WTC11 (cell line): Measurements from ENCODE around the gene RFX3. TPM values are rescaled to one million over a fixed set of nuclear protein-coding genes. Genes with fewer than 3 reads are reported as not detected.

ENCODE experiments used
- ATAC-seq: fragments of 200-7000 bp; cut with Tn5 transposase; 2 replicates; pipeline ENCODE4 v1.10.0; 2021; ENCODE audit warnings: mild to moderate bottlenecking, moderate library complexity
- CTCF ChIA-PET: fragments of 300-600 bp; sonication (Branson Sonifier 250); formaldehyde crosslinking; loops from one replicate; lab custom pipeline; 2021; ENCODE audit warnings: antibody characterized with exemption; lab: Charles Lee
- POLR2A ChIA-PET: fragments of 350-600 bp; sonication (Branson Sonifier 250); formaldehyde crosslinking; loops from one replicate; lab custom pipeline; 2021; ENCODE audit warnings: antibody characterized with exemption; lab: Charles Lee
- DNase-seq: peaks from one replicate; pipeline ENCODE4 v3.0.0; 2021; ENCODE audit warnings: low spot score
- H3K27ac Mint-ChIP-seq: 2 replicates; pipeline ENCODE4 v1.8.0; 2021; ENCODE audit warnings: mixed read lengths
- H3K27me3 Mint-ChIP-seq: 2 replicates; pipeline ENCODE4 v1.8.0; 2021; ENCODE audit warnings: low read depth, mild to moderate bottlenecking, moderate library complexity, mixed read lengths
- H3K36me3 Mint-ChIP-seq: 2 replicates; pipeline ENCODE4 v1.8.0; 2021; ENCODE audit warnings: mixed read lengths
- H3K4me1 Mint-ChIP-seq: 2 replicates; pipeline ENCODE4 v1.8.0; 2022; ENCODE audit warnings: mixed read lengths
- H3K4me3 Mint-ChIP-seq: 2 replicates; pipeline ENCODE4 v1.8.0; 2021; ENCODE audit warnings: mild to moderate bottlenecking, moderate library complexity, mixed read lengths
- H3K9me3 Mint-ChIP-seq: 2 replicates; pipeline ENCODE4 v1.8.0; 2021; ENCODE audit warnings: mixed read lengths
- CREB1 ChIP-seq: sonication (generic); formaldehyde crosslinking; IDR thresholded peaks from 2 replicates; pipeline ENCODE4 v1.8.0; 2023; ENCODE audit warnings: mild to moderate bottlenecking, missing genetic modification reagents
- ELF4 ChIP-seq: sonication (generic); formaldehyde crosslinking; IDR thresholded peaks from 2 replicates; pipeline ENCODE4 v1.8.1; 2022; ENCODE audit warnings: low read depth, mild to moderate bottlenecking, moderate library complexity, missing genetic modification reagents
- HMGXB4 ChIP-seq: sonication (generic); formaldehyde crosslinking; IDR thresholded peaks from 2 replicates; pipeline ENCODE4 v1.8.1; 2023; ENCODE audit warnings: mild to moderate bottlenecking, moderate library complexity, missing genetic modification reagents
- IRF1 ChIP-seq: sonication (generic); formaldehyde crosslinking; IDR thresholded peaks from 2 replicates; pipeline ENCODE4 v1.8.0; 2023; ENCODE audit warnings: missing genetic modification reagents
- KAT7 ChIP-seq: sonication (generic); formaldehyde crosslinking; IDR thresholded peaks from 2 replicates; pipeline ENCODE4 v1.8.1; 2023; ENCODE audit warnings: missing genetic modification reagents, mild to moderate bottlenecking, borderline replicate concordance
- MLX ChIP-seq: sonication (generic); formaldehyde crosslinking; IDR thresholded peaks from 2 replicates; pipeline ENCODE4 v1.8.1; 2023; ENCODE audit warnings: mild to moderate bottlenecking, missing genetic modification reagents, moderate library complexity
- NR3C1 ChIP-seq: sonication (generic); formaldehyde crosslinking; conservative IDR thresholded peaks from 2 replicates; pipeline ENCODE4 v1.8.1; 2023; ENCODE audit warnings: low read depth, mild to moderate bottlenecking, missing genetic modification reagents
- PRDM15 ChIP-seq: sonication (generic); formaldehyde crosslinking; IDR thresholded peaks from 2 replicates; pipeline ENCODE4 v1.8.0; 2022; ENCODE audit warnings: missing genetic modification reagents
- SMAD3 ChIP-seq: sonication (generic); formaldehyde crosslinking; IDR thresholded peaks from 2 replicates; pipeline ENCODE4 v1.8.0; 2022; ENCODE audit warnings: missing genetic modification reagents, mild to moderate bottlenecking, borderline replicate concordance
- TEAD1 ChIP-seq: sonication (generic); formaldehyde crosslinking; IDR thresholded peaks from 2 replicates; pipeline ENCODE4 v1.8.0; 2022; ENCODE audit warnings: mild to moderate bottlenecking, missing genetic modification reagents
- USF1 ChIP-seq: sonication (generic); formaldehyde crosslinking; IDR thresholded peaks from 2 replicates; pipeline ENCODE4 v1.8.0; 2022; ENCODE audit warnings: mild to moderate bottlenecking, missing genetic modification reagents
- ZNF281 ChIP-seq: sonication (generic); formaldehyde crosslinking; IDR thresholded peaks from 2 replicates; pipeline ENCODE4 v1.8.0; 2023; ENCODE audit warnings: mild to moderate bottlenecking, missing genetic modification reagents
- total RNA-seq: library from RNA; stranded (reverse); gene quantifications from 3 replicates; pipeline ENCODE4 v1.2.3, GENCODE V29; 2021

The RFX3 gene
- total RNA-seq, 1 experiment from 2014 or later, result 13.7 TPM

- no peak for DNase-seq
Observed at GRCh38 chr9:3281399-3281798, 244.4 kb downstream of the RFX3 start.

GRCh38 chr9:3277200-3277599 is 248.6 kb downstream of the RFX3 start:
- H3K9me3 Mint-ChIP-seq, result no peaks in the 10 kb centered on the region
- H3K27ac Mint-ChIP-seq, result no peak overlapping the region
- POLR2A ChIA-PET, result no interaction called here
- H3K4me1 Mint-ChIP-seq, result peaks cover 5% of the 10 kb centered on the region
- no peak for TF ChIP-seq ZNF281 (CRISPR knock-in tag)
- TF ChIP-seq CREB1 (CRISPR knock-in tag), result no peak
- TF ChIP-seq KAT7 (CRISPR knock-in tag), result no peak
- no peak for TF ChIP-seq ELF4 (CRISPR knock-in tag)
- TF ChIP-seq SMAD3 (CRISPR knock-in tag), result no peak
- no peak for TF ChIP-seq TEAD1 (CRISPR knock-in tag)
- TF ChIP-seq, all 79 proteins: peak for 0
- H3K36me3 Mint-ChIP-seq, result peaks cover 6% of the 10 kb centered on the region
- CTCF ChIA-PET, result no interaction called here
- H3K4me3 Mint-ChIP-seq, result no peak overlapping the region
- no peaks in the 10 kb centered on the region for H3K27me3 Mint-ChIP-seq
- DNase-seq, result no peak
- ATAC-seq, result no peak

More at GRCh38 chr9:3281399-3281798, 244.4 kb downstream of the RFX3 start:
- no peak overlapping the region for H3K4me3 Mint-ChIP-seq
- CTCF ChIA-PET, result no interaction called here
- POLR2A ChIA-PET, result no interaction called here
- peaks cover 8% of the 10 kb centered on the region for H3K4me1 Mint-ChIP-seq
- no peak for TF ChIP-seq IRF1 (CRISPR knock-in tag)
- no peak for TF ChIP-seq USF1
- no peak for TF ChIP-seq NR3C1 (CRISPR knock-in tag)
- TF ChIP-seq PRDM15 (CRISPR knock-in tag), result no peak
- no peak for TF ChIP-seq MLX
- TF ChIP-seq HMGXB4 (CRISPR knock-in tag), result no peak
- H3K27me3 Mint-ChIP-seq, result no peaks in the 10 kb centered on the region
- ATAC-seq, result no peak
- H3K36me3 Mint-ChIP-seq, result no peaks in the 10 kb centered on the region
- H3K27ac Mint-ChIP-seq, result no peak overlapping the region
- H3K9me3 Mint-ChIP-seq, result no peaks in the 10 kb centered on the region
